Esophagus muscularis mucosa (tissue), 3 donors: ENCODE data around the gene KLF15.

Experiments used
- POLR2A ChIP-seq: fragments of 450-650 bp; IDR thresholded peaks from one replicate; pipeline ENCODE4 v1.6.1; 2017; ENCODE audit warnings: antibody characterized with exemption, moderate library complexity, mild to moderate bottlenecking, low read depth
- TF ChIP-seq, protein P1 (sequence below), 3 experiments: fragments of 200-600 bp in 2 of 3; fragments of 450-650 bp in 1 of 3; sonication (generic) in 2 of 3; IDR thresholded peaks; one replicate each; pipeline ENCODE4 v1.5.1; 2017 to 2019; ENCODE audit warnings: antibody characterized with exemption in 3 of 3, mild to moderate bottlenecking in 2 of 3, moderate library complexity in 1 of 3

DNA sequence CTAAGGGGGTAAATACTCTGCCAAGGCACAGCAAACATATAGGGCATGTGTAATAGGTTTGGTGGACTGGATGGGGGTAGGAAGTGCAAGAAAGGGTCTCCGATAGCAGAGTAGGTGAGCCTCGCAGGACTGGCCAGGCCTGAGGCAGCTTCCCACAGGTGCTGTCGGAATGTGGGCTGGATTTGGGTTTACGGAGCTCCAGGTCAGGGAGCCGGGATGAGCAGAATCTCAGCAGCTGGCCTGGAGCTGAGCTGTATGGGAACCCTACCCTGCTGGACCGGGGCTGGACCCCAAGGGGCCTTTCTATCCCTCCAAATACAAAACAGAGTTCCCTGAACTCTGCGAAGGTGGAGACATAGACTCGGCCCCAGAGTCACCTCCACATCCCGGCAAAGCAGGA is 15.0 kb downstream of the KLF15 start:
- TF ChIP-seq, protein P1, sequence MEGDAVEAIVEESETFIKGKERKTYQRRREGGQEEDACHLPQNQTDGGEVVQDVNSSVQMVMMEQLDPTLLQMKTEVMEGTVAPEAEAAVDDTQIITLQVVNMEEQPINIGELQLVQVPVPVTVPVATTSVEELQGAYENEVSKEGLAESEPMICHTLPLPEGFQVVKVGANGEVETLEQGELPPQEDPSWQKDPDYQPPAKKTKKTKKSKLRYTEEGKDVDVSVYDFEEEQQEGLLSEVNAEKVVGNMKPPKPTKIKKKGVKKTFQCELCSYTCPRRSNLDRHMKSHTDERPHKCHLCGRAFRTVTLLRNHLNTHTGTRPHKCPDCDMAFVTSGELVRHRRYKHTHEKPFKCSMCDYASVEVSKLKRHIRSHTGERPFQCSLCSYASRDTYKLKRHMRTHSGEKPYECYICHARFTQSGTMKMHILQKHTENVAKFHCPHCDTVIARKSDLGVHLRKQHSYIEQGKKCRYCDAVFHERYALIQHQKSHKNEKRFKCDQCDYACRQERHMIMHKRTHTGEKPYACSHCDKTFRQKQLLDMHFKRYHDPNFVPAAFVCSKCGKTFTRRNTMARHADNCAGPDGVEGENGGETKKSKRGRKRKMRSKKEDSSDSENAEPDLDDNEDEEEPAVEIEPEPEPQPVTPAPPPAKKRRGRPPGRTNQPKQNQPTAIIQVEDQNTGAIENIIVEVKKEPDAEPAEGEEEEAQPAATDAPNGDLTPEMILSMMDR (IDR thresholded peaks at IDR 0.05) = no peak
- TF ChIP-seq POLR2A = no peak
